Measurements from ENCODE around the gene PADI2. TPM values are rescaled to one million over a fixed set of nuclear protein-coding genes. Genes with fewer than 3 reads are reported as not detected.

Gene PADI2
- total RNA-seq, 1 experiment from 2014 or later = 3.0 TPM

GRCh38 chr1:17097147-17097546 lies 22.1 kb downstream of the PADI2 start:
- Histone ChIP-seq H3K79me2 (ENCODE audit: insufficient read depth, low read length) (no peaks in the 10 kb centered on the region), H3K9ac (ENCODE audit: extremely low read depth, insufficient read length, low read length) (no peak overlapping the region), H4K20me1 (ENCODE audit: control insufficient read depth, insufficient read depth, insufficient read length) (no peaks in the 10 kb centered on the region), H4K8ac (replicated peaks; ENCODE audit: insufficient read length, low read depth, low read length) (no peak overlapping the region), H3K79me1 (ENCODE audit: insufficient read depth, low read depth, low read length, poor library complexity, severe bottlenecking) (no peaks in the 10 kb centered on the region), H3K23ac (ENCODE audit: insufficient read length, low read depth, low read length) (no peak overlapping the region), H3K27me3 (ENCODE audit: insufficient read depth, low read length) (no peaks in the 10 kb centered on the region), H4K5ac (ENCODE audit: insufficient read length, low read depth, low read length) (no peak overlapping the region), H3K27ac (ENCODE audit: insufficient read length, low read depth, low read length) (no peak overlapping the region), H4K91ac (ENCODE audit: insufficient read length, low read depth, low read length) (no peak overlapping the region), H3K23me2 (ENCODE audit: insufficient read length, low read depth, low read length, poor library complexity, severe bottlenecking) (no peaks in the 10 kb centered on the region), H3K56ac (ENCODE audit: insufficient read length, low read depth, low read length) (no peak overlapping the region), H3K4me1 (ENCODE audit: insufficient read depth, low read length) (no peaks in the 10 kb centered on the region), H2BK20ac (ENCODE audit: low read depth, low read length, poor library complexity, severe bottlenecking) (no peak overlapping the region), H2BK12ac (ENCODE audit: insufficient read length, low read depth, low read length) (no peak overlapping the region), H2BK15ac (ENCODE audit: low read depth, low read length) (no peak overlapping the region), H3K4ac (ENCODE audit: low read depth, low read length) (no peak overlapping the region), H3T11ph (ENCODE audit: low read length) (no peak overlapping the region), H3K4me2 (ENCODE audit: insufficient read depth, insufficient read length, low read length) (no peak overlapping the region), H3K18ac (ENCODE audit: insufficient read length, low read depth, low read length) (no peak overlapping the region), H3K9me3 (ENCODE audit: control insufficient read depth, low read depth, low read length) (no peaks in the 10 kb centered on the region), H2AFZ (ENCODE audit: low read length) (no peak overlapping the region), H2AK5ac (ENCODE audit: insufficient read length, low read length) (no peak overlapping the region), H2BK120ac (ENCODE audit: low read depth, low read length, poor library complexity, severe bottlenecking) (no peak overlapping the region), H2BK5ac (ENCODE audit: insufficient read length, low read length) (no peak overlapping the region), H3K14ac (ENCODE audit: insufficient read depth, low read length) (no peak overlapping the region)
- Mint-ChIP-seq H3K4me1 (peaks cover 13 to 27% of the 10 kb centered on the region in 2 experiments), H3K36me3 (ENCODE audit: insufficient read depth in 1 of 3, low read depth in 3 of 3) (no peaks in the 10 kb centered on the region), H3K27ac (no peak overlapping the region), H3K27me3 (ENCODE audit: low read depth) (no peaks in the 10 kb centered on the region; the same call in none of the 2 replicates), H3K9me3 (no peaks in the 10 kb centered on the region; a peak in 1 of 5 replicates), H3K4me3 (no peak overlapping the region)
- TF ChIP-seq, protein P1, sequence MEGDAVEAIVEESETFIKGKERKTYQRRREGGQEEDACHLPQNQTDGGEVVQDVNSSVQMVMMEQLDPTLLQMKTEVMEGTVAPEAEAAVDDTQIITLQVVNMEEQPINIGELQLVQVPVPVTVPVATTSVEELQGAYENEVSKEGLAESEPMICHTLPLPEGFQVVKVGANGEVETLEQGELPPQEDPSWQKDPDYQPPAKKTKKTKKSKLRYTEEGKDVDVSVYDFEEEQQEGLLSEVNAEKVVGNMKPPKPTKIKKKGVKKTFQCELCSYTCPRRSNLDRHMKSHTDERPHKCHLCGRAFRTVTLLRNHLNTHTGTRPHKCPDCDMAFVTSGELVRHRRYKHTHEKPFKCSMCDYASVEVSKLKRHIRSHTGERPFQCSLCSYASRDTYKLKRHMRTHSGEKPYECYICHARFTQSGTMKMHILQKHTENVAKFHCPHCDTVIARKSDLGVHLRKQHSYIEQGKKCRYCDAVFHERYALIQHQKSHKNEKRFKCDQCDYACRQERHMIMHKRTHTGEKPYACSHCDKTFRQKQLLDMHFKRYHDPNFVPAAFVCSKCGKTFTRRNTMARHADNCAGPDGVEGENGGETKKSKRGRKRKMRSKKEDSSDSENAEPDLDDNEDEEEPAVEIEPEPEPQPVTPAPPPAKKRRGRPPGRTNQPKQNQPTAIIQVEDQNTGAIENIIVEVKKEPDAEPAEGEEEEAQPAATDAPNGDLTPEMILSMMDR (conservative IDR thresholded peaks at IDR 0.05) = no peak
- DNase-seq = no peak
- WGBS (ENCODE audit: extremely low coverage, insufficient read length, low lambda C conversion rate) = no CpG with 5 or more reads among the region's 8 CpGs
